Fibroblast of lung (primary cell): ENCODE data around the gene CNST. TPM values are rescaled to one million over a fixed set of nuclear protein-coding genes. Genes with fewer than 3 reads are reported as not detected.

ENCODE experiments used
- DNase-seq, 2 donors: peaks; one replicate each; pipeline versions ENCODE4 v3.0.0 to v3.0.0-alpha.2; 2010; ENCODE audit warnings: low read depth in 2 of 2
- H2AFZ ChIP-seq: 2 replicates; pipeline ENCODE4 v1.5.1; 2012; ENCODE audit warnings: low read length, control low read depth, inconsistent platforms
- H3K27ac ChIP-seq: 2 replicates; pipeline ENCODE4 v1.5.1; 2011; ENCODE audit warnings: low read length, control low read depth; ENCODE audit not compliant: insufficient read depth
- H3K27me3 ChIP-seq: 2 replicates; pipeline ENCODE4 v1.5.1; 2011; ENCODE audit warnings: mild to moderate bottlenecking, low read length; ENCODE audit not compliant: control insufficient read depth, insufficient read depth
- H3K36me3 ChIP-seq: 2 replicates; pipeline ENCODE4 v1.5.1; 2011; ENCODE audit warnings: low read length; ENCODE audit not compliant: control insufficient read depth, insufficient read depth
- H3K4me1 ChIP-seq: 2 replicates; pipeline ENCODE4 v1.5.1; 2011; ENCODE audit warnings: low read length; ENCODE audit not compliant: control insufficient read depth, insufficient read depth; ENCODE audit errors: extremely low read depth
- H3K4me2 ChIP-seq: 2 replicates; pipeline ENCODE4 v1.5.1; 2011; ENCODE audit warnings: low read length, control low read depth; ENCODE audit not compliant: insufficient read depth; ENCODE audit errors: extremely low read depth
- H3K4me3 ChIP-seq, 4 experiments: fragments of 200-600 bp in 1 of 4; sonication (generic) in 1 of 4; replicated peaks in 1 of 4; 2 replicates each; pipeline ENCODE4 v1.5.1; 2011 to 2016; ENCODE audit warnings: low read length in 4 of 4, low read depth in 3 of 4, mild to moderate bottlenecking in 3 of 4, control low read depth in 2 of 4, inconsistent platforms in 1 of 4, mixed read lengths in 1 of 4; ENCODE audit not compliant: insufficient read depth in 1 of 4; ENCODE audit errors: control extremely low read depth in 1 of 4
- H3K79me2 ChIP-seq: 2 replicates; pipeline ENCODE4 v1.5.1; 2012; ENCODE audit warnings: mild to moderate bottlenecking, low read length, inconsistent platforms; ENCODE audit not compliant: control insufficient read depth, insufficient read depth
- H3K9ac ChIP-seq: 2 replicates; pipeline ENCODE4 v1.5.1; 2011; ENCODE audit warnings: mild to moderate bottlenecking, low read length, control low read depth; ENCODE audit not compliant: insufficient read depth
- H3K9me3 ChIP-seq: 2 replicates; pipeline ENCODE4 v1.5.1; 2012; ENCODE audit warnings: low read depth, low read length; ENCODE audit not compliant: control insufficient read depth, insufficient read depth
- H4K20me1 ChIP-seq: 2 replicates; pipeline ENCODE4 v1.5.1; 2011; ENCODE audit warnings: low read length; ENCODE audit not compliant: control insufficient read depth, insufficient read depth; ENCODE audit errors: extremely low read depth
- EZH2 ChIP-seq: IDR thresholded peaks from 2 replicates; pipeline ENCODE4 v1.5.1; 2012; ENCODE audit warnings: low read length, control low read depth, mild to moderate bottlenecking; ENCODE audit errors: missing control alignments
- polyA plus RNA-seq, 2 donors: library from polyadenylated mRNA; depleted of rRNA in 1 of 2; stranded (reverse) in 1 of 2; unstranded in 1 of 2; fragments of >200 nt; gene quantifications; 2 replicates each; pipeline ENCODE4 v1.2.1, GENCODE V29; 2011 to 2012; ENCODE audit warnings: missing spikeins in 1 of 2
- total RNA-seq: library from RNA; depleted of rRNA; stranded (reverse); fragments of >200 nt; gene quantifications from 2 replicates; pipeline ENCODE4 v1.2.1, GENCODE V29; 2014
- TF ChIP-seq, protein P1 (sequence below), 2 donors: IDR thresholded peaks in 1 of 2; conservative IDR thresholded peaks in 1 of 2; 1 replicate in 1 of 2; 2 replicates in 1 of 2; pipeline ENCODE4 v1.5.1; 2011 to 2012; ENCODE audit warnings: low read length in 2 of 2, control low read depth in 1 of 2, inconsistent platforms in 1 of 2, low read depth in 1 of 2, mild to moderate bottlenecking in 1 of 2

CNST gene
- total and polyA plus RNA-seq, 2 donors (not counting 1 experiment from before 2014, with no cell fraction given) = 26.9 to 33.9 TPM

DNA sequence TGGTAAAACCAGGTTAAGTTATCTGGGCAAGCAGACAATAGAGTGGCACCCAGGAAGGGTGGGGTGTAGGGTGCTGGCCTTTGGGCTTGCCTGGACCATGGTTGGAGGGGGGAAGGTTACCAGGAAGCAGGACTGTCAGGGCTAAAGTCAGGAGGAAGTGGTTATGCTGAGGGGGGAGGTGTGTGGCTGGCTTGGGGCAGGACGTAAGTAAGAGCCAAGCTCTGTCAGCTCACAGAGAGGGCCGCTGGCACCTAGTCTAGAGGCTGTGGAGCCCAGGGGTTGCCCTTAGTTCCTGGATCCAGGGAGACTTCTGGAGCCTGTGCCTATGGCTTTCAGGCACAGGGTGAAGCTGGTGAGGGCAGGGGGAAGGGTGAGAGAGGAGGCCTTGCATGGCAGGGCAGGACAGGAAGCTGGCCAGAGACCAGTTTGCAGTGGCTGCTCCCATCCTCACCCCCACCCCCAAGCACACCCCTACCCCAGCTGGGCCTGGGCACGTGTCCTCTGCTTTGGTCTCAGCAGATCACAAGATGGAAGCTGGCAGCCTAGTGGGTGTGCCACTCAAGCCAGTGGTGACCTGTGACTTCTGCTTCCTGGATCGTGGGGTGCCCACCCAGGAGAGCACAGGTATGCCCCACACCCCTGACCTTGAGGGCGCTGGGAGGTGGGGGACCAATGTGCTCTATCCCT is 38.7 kb upstream of the CNST start:
- H3K9ac ChIP-seq = no peak overlapping the region
- no peak overlapping the region for H3K4me2 ChIP-seq
- no peak overlapping the region for H3K4me3 ChIP-seq
- H3K79me2 ChIP-seq = no peaks in the 10 kb centered on the region
- no peak overlapping the region for H3K27ac ChIP-seq
- no peaks in the 10 kb centered on the region for H3K4me1 ChIP-seq
- no peak overlapping the region for H2AFZ ChIP-seq
- H4K20me1 ChIP-seq = no peaks in the 10 kb centered on the region
- DNase-seq = no peak
- H3K27me3 ChIP-seq = peaks cover 3% of the 10 kb centered on the region
- H3K36me3 ChIP-seq = no peaks in the 10 kb centered on the region
- no peaks in the 10 kb centered on the region for H3K9me3 ChIP-seq
- TF ChIP-seq, protein P1, sequence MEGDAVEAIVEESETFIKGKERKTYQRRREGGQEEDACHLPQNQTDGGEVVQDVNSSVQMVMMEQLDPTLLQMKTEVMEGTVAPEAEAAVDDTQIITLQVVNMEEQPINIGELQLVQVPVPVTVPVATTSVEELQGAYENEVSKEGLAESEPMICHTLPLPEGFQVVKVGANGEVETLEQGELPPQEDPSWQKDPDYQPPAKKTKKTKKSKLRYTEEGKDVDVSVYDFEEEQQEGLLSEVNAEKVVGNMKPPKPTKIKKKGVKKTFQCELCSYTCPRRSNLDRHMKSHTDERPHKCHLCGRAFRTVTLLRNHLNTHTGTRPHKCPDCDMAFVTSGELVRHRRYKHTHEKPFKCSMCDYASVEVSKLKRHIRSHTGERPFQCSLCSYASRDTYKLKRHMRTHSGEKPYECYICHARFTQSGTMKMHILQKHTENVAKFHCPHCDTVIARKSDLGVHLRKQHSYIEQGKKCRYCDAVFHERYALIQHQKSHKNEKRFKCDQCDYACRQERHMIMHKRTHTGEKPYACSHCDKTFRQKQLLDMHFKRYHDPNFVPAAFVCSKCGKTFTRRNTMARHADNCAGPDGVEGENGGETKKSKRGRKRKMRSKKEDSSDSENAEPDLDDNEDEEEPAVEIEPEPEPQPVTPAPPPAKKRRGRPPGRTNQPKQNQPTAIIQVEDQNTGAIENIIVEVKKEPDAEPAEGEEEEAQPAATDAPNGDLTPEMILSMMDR (conservative IDR thresholded peaks at IDR 0.05 in 1 of 2, IDR thresholded peaks at IDR 0.05 in 1 of 2; ENCODE audit: low read depth in 1 of 2, low read length in 2 of 2) = no peak
- no peak for TF ChIP-seq EZH2

DNA sequence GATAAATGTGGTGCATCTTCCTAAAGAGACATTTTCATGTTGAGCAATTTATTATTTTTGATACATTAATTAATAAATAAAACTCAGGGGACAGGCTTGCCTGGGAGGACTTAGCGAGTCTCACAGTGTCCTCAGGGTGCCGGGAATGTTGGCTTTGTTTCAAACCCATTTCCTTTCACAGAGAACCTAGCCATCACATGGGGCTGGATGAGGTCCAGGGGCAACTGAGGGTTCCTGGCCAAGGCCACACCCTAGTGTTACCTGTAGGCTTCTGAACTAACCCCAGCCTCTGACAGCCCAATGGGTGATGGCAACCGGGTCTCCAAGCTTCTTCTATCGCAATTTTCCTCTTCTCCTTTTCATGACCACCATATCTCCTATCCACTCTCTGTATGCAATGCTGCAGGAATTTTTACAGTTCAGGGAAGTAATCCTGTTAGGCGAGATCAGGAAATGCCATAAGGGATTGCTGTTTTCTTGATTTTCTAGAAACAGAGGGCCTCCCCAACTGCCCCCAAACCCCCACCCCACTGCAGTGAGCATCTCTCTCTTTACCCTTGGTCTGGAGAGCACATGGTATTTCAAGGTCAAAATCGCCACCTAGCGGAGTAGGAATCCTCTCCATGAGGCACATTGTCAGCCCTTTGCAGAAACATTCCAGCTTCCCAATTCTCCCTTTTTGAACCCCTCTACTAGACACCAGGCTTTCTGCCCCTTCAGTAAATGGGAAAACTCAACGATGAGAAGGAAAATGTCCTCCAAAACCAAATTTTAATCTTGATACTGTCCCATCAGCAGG is 37.1 kb upstream of the CNST start:
- Histone ChIP-seq H2AFZ (no peak overlapping the region), H3K4me2 (no peak overlapping the region), H3K9me3 (no peaks in the 10 kb centered on the region), H3K4me1 (no peaks in the 10 kb centered on the region), H3K27me3 (peaks cover 5% of the 10 kb centered on the region), H3K79me2 (no peaks in the 10 kb centered on the region), H4K20me1 (no peaks in the 10 kb centered on the region), H3K36me3 (no peaks in the 10 kb centered on the region), H3K4me3 (no peak overlapping the region), H3K27ac (no peak overlapping the region), H3K9ac (no peak overlapping the region)
- TF ChIP-seq, protein P1 (conservative IDR thresholded peaks at IDR 0.05 in 1 of 2, IDR thresholded peaks at IDR 0.05 in 1 of 2; ENCODE audit: low read depth in 1 of 2, low read length in 2 of 2) = no peak
- TF ChIP-seq EZH2 = no peak
- DNase-seq = no peak

DNA sequence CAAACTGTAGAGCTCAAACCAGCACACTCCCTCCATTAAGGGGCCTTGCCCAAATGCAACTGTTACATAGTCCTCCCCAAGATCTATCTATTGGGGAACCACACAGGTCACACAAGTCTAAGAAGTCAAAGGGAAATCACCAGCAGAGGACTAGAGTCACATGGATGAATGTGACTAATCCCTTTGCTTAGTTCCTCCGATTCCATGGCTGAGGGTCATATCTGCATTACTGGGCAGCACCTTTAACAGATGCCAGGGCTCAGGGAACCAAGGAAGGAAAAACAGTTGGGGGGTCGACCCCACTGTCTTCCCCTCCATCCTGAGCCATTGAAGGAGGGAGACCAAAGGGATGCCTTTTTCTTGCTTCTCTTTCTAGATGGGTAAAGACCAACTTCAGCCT is 35.8 kb upstream of the CNST start:
- Histone ChIP-seq H2AFZ (no peak overlapping the region), H3K4me2 (no peak overlapping the region), H3K36me3 (no peaks in the 10 kb centered on the region), H4K20me1 (no peaks in the 10 kb centered on the region), H3K79me2 (no peaks in the 10 kb centered on the region), H3K4me3 (no peak overlapping the region), H3K9ac (no peak overlapping the region), H3K4me1 (no peaks in the 10 kb centered on the region), H3K27ac (no peak overlapping the region), H3K9me3 (no peaks in the 10 kb centered on the region), H3K27me3 (peaks cover 5% of the 10 kb centered on the region)
- no peak for DNase-seq
- TF ChIP-seq, protein P1 (conservative IDR thresholded peaks at IDR 0.05 in 1 of 2, IDR thresholded peaks at IDR 0.05 in 1 of 2; ENCODE audit: low read depth in 1 of 2, low read length in 2 of 2) = no peak
- no peak for TF ChIP-seq EZH2
